Mammary epithelial cell (primary cell): ENCODE results near the gene COMMD8.

Experiments
- CTCF ChIP-seq, 2 donors: IDR thresholded peaks in 1 of 2; conservative IDR thresholded peaks in 1 of 2; 2 replicates each; pipeline ENCODE4 v1.5.1; 2011 to 2012; ENCODE audit warnings: inconsistent platforms in 2 of 2, low read length in 2 of 2, mild to moderate bottlenecking in 2 of 2, control low read depth in 1 of 2, low read depth in 1 of 2; ENCODE audit not compliant: insufficient read depth in 1 of 2; ENCODE audit errors: extremely low read depth in 1 of 2
- EZH2 ChIP-seq: IDR thresholded peaks from 2 replicates; pipeline ENCODE4 v1.6.1; 2012; ENCODE audit warnings: low read length, inconsistent platforms, borderline replicate concordance

DNA sequence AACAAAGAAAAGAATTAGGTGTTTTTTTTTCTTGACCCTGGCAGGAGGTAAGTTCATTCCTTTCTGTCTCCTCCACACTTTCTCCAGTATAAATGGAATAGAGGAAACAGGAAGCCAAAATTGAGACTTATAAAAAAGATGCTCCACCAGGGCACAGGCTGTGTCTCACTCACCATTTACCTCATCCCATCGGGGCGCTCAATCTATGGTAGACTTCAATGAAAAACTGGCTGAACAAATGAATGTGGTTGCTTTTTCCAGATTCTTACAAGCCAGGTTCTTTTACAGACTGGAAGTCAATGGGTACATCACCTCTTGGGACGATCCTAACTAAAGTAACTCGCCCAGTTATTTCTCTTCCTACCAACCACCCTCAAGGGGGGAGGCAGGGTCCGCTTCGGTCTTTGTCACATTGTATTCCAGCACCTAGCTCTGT lies 685 bp downstream of the COMMD8 start:
- TF ChIP-seq CTCF (conservative IDR thresholded peaks at IDR 0.05 in 1 of 2, IDR thresholded peaks at IDR 0.05 in 1 of 2; ENCODE audit: extremely low read depth in 1 of 2, insufficient read depth in 1 of 2, low read depth in 1 of 2, low read length in 2 of 2): no peak
- TF ChIP-seq EZH2: no peak
